TTC549 (cell line): Measurements from ENCODE around the gene RASSF5.

ENCODE experiments used
- FAIRE-seq: peaks from 2 replicates; lab custom pipeline; 2012; peaks lifted over from hg19 to GRCh38; lab: Jason Lieb, UNC

RASSF5 gene

GRCh38 chr1:206514813-206515387, 7.6 kb downstream of the RASSF5 start:
- no peak for FAIRE-seq

- no peak for FAIRE-seq
These were observed 9.3 kb downstream of the RASSF5 start for GRCh38 chr1:206516728-206516990.

GRCh38 chr1:206517784-206518183, 10.5 kb downstream of the RASSF5 start:
- no peak for FAIRE-seq

GRCh38 chr1:206518206-206518605, 10.9 kb downstream of the RASSF5 start:
- no peak for FAIRE-seq

GRCh38 chr1:206518743-206519142, 11.4 kb downstream of the RASSF5 start:
- no peak for FAIRE-seq

GRCh38 chr1:206521127-206521526, 13.8 kb downstream of the RASSF5 start:
- FAIRE-seq, result no peak

- no peak for FAIRE-seq
These were observed 14.5 kb downstream of the RASSF5 start for GRCh38 chr1:206521694-206522402.

GRCh38 chr1:206524739-206525364, 17.5 kb downstream of the RASSF5 start:
- FAIRE-seq, result no peak

- no peak for FAIRE-seq
These were observed 19.0 kb downstream of the RASSF5 start for GRCh38 chr1:206526064-206526911.

- no peak for FAIRE-seq
These were observed 22.1 kb downstream of the RASSF5 start for GRCh38 chr1:206529425-206529824.

GRCh38 chr1:206532368-206532767, 25.0 kb downstream of the RASSF5 start:
- FAIRE-seq, result no peak

GRCh38 chr1:206534552-206534951, 27.2 kb downstream of the RASSF5 start:
- no peak for FAIRE-seq

GRCh38 chr1:206535853-206536188, 28.5 kb downstream of the RASSF5 start:
- FAIRE-seq, result no peak

GRCh38 chr1:206537141-206537540, 29.8 kb downstream of the RASSF5 start:
- FAIRE-seq, result no peak

- FAIRE-seq, result no peak
These were observed 30.9 kb downstream of the RASSF5 start for GRCh38 chr1:206538086-206538770.

GRCh38 chr1:206538901-206539640, 31.7 kb downstream of the RASSF5 start:
- FAIRE-seq, result no peak

- no peak for FAIRE-seq
These were observed 32.9 kb downstream of the RASSF5 start for GRCh38 chr1:206540044-206540780.

GRCh38 chr1:206541236-206541833, 34.0 kb downstream of the RASSF5 start:
- no peak for FAIRE-seq

GRCh38 chr1:206544562-206545257, 37.4 kb downstream of the RASSF5 start:
- FAIRE-seq, result no peak

- FAIRE-seq, result no peak
These were observed 38.0 kb downstream of the RASSF5 start for GRCh38 chr1:206545351-206545750.
